HFF-Myc (cell line): ENCODE results near the gene DIP2C.

Experiments used
- DNase-seq: peaks from one replicate; pipeline ENCODE4 v3.0.0-alpha.2; 2011; ENCODE audit warnings: low read depth; ENCODE audit errors: extremely low read depth
- H3K4me3 ChIP-seq: replicated peaks from 2 replicates; pipeline ENCODE4 v1.5.1; 2011; ENCODE audit warnings: low read depth, mild to moderate bottlenecking, control low read depth, low read length
- TF ChIP-seq, protein P1 (sequence below): IDR thresholded peaks from 2 replicates; pipeline ENCODE4 v1.5.1; 2012; ENCODE audit warnings: mild to moderate bottlenecking, low read depth, low read length, control low read depth; ENCODE audit errors: missing control alignments

The DIP2C gene

DNA sequence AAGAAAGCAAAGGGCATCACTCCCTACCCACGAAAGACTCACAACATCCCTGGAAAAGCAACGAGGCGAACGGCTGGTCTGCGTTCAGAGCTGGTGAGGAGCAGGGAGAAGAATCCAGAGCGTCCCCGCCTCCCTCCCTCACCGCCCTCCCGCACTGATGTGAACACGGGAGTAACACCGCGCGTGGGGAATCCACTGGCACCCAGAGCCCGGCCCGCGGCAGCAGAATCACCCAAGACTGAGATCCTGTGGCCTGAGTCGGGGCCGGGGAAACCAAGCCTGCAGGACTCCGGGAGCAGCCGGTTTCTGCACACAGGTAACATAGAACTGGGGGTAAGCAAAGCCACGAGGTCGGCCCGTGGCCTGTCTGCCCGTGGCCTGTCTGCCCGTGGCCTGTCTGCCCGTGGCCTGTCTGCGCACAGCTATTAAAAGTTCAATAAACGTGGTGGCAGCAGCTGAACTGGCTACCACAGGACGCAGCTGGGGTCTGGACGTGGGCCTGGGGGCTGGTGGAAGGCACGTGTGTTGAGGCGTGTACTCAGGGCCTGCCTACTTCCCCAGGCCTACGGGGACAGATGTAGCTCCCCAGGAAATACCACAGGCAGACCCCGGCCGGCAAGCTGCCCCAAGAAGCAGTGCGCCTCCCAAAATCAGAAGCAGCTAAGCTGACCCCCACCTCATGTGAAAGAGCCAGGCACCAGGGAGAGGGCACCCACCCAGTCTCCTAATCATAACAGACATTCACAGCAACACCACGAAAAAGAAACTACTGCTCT lies 23.0 kb downstream of the DIP2C start:
- TF ChIP-seq, protein P1, sequence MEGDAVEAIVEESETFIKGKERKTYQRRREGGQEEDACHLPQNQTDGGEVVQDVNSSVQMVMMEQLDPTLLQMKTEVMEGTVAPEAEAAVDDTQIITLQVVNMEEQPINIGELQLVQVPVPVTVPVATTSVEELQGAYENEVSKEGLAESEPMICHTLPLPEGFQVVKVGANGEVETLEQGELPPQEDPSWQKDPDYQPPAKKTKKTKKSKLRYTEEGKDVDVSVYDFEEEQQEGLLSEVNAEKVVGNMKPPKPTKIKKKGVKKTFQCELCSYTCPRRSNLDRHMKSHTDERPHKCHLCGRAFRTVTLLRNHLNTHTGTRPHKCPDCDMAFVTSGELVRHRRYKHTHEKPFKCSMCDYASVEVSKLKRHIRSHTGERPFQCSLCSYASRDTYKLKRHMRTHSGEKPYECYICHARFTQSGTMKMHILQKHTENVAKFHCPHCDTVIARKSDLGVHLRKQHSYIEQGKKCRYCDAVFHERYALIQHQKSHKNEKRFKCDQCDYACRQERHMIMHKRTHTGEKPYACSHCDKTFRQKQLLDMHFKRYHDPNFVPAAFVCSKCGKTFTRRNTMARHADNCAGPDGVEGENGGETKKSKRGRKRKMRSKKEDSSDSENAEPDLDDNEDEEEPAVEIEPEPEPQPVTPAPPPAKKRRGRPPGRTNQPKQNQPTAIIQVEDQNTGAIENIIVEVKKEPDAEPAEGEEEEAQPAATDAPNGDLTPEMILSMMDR = no peak
- H3K4me3 ChIP-seq = no peak overlapping the region
- DNase-seq = no peak

DNA sequence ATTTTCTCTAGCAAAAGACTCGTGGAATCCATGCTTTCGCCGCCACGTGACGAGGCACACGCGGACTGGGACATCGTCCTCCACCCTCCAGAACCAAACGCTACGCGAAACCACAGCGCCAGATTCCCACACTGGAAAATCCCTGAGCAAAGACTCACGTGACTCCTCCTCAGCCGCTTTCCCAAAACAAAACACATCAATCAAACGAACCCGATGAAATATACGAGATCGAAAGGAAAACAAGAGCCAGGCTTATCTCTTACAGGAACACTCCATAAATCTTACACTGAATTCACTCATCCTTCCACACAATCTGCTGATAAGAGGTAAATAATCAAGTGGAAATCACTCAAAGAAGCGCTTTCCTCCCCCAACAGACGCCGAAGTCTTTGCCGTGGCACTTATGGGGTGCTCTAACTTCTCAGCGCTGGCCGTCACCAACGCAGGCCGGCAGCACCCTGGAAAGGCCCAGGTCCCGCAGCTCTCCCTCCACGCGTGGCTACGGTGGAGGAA lies 23.8 kb downstream of the DIP2C start:
- TF ChIP-seq, protein P1 = no peak
- no peak overlapping the region for H3K4me3 ChIP-seq

DNA sequence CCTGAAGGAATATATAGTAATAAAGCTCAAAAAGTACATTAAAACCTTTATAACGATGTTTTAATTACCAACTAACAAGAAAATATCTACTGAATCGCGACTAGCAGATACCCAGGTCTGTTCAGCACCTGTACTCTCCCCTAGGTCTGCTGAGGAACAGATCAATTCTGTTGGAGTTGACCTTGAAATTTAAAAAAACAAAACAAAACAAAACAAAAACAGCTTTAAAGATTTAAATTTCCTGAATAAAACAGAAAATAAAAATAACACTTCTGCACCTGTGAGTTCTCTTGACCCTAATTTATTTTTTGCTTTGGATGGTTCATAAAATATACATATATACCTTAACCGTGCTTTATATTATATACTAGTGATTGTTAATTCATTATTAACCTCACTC lies 24.6 kb downstream of the DIP2C start:
- DNase-seq = no peak

More for the DNA sequence above, 23.8 kb downstream of the DIP2C start:
- DNase-seq = no peak

DNA sequence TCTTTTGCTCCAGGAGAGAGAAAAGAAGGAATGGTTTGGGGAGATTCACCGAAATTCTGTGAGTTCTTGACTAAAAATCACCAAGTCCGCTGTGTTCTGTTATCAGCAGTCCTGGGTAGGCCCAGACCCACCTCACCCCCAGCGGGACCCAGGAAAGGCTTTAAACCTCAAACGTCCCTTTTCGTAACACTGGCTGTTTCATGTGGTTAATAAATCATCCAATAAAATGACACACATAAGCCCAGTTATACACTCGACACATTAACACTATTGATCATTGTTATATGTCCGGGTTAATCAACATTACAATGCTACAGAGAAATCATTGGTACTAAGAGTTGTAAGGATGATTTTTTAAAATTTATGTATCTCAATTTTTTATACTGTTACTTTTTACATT lies 25.2 kb downstream of the DIP2C start:
- TF ChIP-seq, protein P1 = no peak
- no peak overlapping the region for H3K4me3 ChIP-seq

More for the DNA sequence above, 24.6 kb downstream of the DIP2C start:
- TF ChIP-seq, protein P1 = no peak
- no peak overlapping the region for H3K4me3 ChIP-seq

DNA sequence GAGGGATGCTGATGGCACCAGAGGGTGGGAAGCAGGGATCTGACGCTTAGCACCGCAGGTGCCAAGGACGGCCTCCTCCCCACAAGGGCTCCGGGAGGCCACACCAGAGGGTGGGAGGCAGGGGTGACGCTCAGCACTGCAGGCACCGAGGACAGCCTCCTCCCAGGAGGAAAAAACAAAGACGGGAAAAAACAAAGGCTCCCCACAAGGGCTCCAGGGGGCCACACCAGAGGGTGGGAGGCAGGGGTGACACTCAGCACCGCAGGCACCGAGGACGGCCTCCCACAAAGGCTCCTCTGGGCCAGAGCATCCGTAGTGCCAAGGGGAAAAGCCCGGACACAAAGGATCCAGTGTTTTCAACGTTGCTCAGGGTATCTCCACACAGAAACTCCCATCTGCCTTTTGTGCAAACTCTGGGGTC lies 25.6 kb downstream of the DIP2C start:
- TF ChIP-seq, protein P1 = no peak
- no peak overlapping the region for H3K4me3 ChIP-seq
- DNase-seq = no peak

More for the DNA sequence above, 25.2 kb downstream of the DIP2C start:
- DNase-seq = no peak

DNA sequence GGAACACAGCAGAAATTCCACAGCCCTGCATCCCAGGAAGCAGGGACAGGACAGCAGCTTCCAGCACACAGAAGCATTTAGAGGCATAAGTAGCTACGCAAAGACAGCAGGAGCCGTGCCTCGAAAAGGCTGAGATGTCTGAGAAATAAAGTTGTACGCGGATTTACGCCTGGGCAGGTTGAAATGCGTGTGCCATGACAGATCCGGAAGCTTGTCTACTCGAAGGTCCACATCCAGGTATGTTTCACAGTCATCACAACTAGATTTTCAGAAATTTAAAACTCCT lies 26.1 kb downstream of the DIP2C start:
- no peak for DNase-seq
- H3K4me3 ChIP-seq = no peak overlapping the region
- TF ChIP-seq, protein P1 = no peak
